H1 (cell line): Measurements from ENCODE around the gene INTS15. TPM values are rescaled to one million over a fixed set of nuclear protein-coding genes. Genes with fewer than 3 reads are reported as not detected.

Experiments
- EGR1 ChIP-seq: IDR thresholded peaks from 2 replicates; pipeline ENCODE4 v1.6.1; 2011; ENCODE audit warnings: low read depth, low read length, borderline replicate concordance
- HDAC6 ChIP-seq: IDR thresholded peaks from one replicate; pipeline ENCODE4 v1.7.1; 2012; ENCODE audit warnings: low read depth, mild to moderate bottlenecking, inconsistent platforms, low read length, moderate library complexity
- NANOG ChIP-seq: IDR thresholded peaks from 2 replicates; pipeline ENCODE4 v1.6.1; 2011; ENCODE audit warnings: low read length, low read depth, mild to moderate bottlenecking, inconsistent platforms; ENCODE audit not compliant: insufficient read depth, poor library complexity, severe bottlenecking
- NRF1 ChIP-seq: IDR thresholded peaks from 2 replicates; pipeline ENCODE4 v1.6.1; 2011; ENCODE audit warnings: mild to moderate bottlenecking, low read depth, low read length, improper control_type of control experiment
- RAD21 ChIP-seq, 2 experiments: IDR thresholded peaks in 1 of 2; conservative IDR thresholded peaks in 1 of 2; 2 replicates each; pipeline ENCODE4 v1.6.1; 2011; ENCODE audit warnings: low read depth in 2 of 2, low read length in 2 of 2, improper control_type of control experiment in 1 of 2, inconsistent platforms in 1 of 2, mild to moderate bottlenecking in 1 of 2, moderate library complexity in 1 of 2
- RFX5 ChIP-seq: IDR thresholded peaks from 2 replicates; pipeline ENCODE4 v1.6.1; 2011; ENCODE audit warnings: low read depth, low read length, improper control_type of control experiment, borderline replicate concordance
- TAF1 ChIP-seq: IDR thresholded peaks from 2 replicates; pipeline ENCODE4 v1.6.1; 2011; ENCODE audit warnings: mild to moderate bottlenecking, low read depth, low read length
- TAF7 ChIP-seq: optimal IDR thresholded peaks from 2 replicates; pipeline ENCODE3; 2011; ENCODE audit warnings: low read depth, mild to moderate bottlenecking, inconsistent platforms, low read length, moderate library complexity, borderline replicate concordance
- polyA plus RNA-seq, 7 experiments: library from polyadenylated mRNA; depleted of rRNA in 3 of 7; stranded (reverse) in 5 of 7; unstranded in 2 of 7; fragments of >200 nt in 5 of 7; fragments of 200-250 nt in 2 of 7; gene quantifications; 1 replicate in 5 of 7; 2 replicates in 1 of 7; 4 replicates in 1 of 7; pipeline versions ENCODE4 v1.2.1 to v1.2.3, GENCODE V29; 2011 to 2013; ENCODE audit warnings: missing spikeins in 2 of 7, mixed read lengths in 2 of 7
- total RNA-seq: library from RNA; stranded (reverse); fragmentation: NEBNext Ultra II Directional; extraction: Animal tissue kit (Norgen Biotek cat#: 25700); gene quantifications from 2 replicates; pipeline ENCODE4 v1.2.1, GENCODE V29; 2021

The INTS15 gene
- total and polyA plus RNA-seq, 2 of the 8 experiments (the other 6 are each of a cell fraction or from before 2014, with no cell fraction given): 23.0 to 25.7 TPM

DNA sequence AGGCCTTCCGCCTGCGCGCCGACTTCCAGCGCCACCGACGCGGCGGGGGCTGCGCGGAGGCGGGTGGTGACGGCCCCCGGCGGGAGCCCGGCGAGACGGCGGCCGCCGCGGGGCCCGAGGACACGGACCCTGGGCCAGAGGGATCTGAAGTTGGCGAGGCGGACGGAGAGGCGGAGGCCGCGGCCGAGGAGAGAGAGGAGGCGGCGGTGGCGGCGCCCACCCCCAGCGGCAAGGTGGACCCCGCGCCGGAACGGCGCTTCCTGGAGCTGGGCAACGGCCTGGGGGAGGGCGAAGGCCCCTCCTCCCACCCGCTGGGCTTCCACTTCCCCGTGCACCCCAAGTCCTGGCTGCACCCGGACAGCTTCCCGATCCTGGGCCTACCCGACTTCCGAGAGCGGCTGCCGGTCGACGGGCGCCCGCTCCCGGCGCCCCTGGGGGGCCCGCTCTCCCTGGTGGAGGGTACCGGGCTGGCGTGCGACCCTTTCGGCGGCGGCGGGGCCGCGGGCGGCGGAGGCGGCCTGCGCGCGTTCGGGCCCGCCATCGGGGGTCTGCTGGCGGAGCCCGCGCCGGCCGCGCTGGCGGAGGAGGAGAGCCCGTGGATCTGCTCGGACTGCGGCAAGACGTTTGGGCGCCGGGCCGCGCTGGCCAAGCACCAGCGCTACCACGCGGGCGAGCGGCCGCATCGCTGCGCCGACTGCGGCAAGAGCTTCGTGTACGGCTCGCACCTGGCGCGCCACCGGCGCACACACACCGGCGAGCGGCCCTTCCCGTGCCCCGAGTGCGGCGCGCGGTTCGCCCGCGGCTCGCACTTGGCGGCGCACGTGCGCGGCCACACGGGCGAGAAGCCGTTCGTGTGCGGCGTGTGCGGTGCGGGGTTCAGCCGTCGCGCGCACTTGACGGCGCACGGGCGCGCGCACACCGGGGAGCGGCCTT is 63.5 kb downstream of the INTS15 start (continued):
- TF ChIP-seq TAF1 (no peak), RFX5 (no peak), EGR1 (no peak), NRF1 (no peak), TAF7 (no peak), HDAC6 (no peak), RAD21 (IDR thresholded peaks at IDR 0.05 in 1 of 2, conservative IDR thresholded peaks at IDR 0.05 in 1 of 2; ENCODE audit: low read depth in 2 of 2, low read length in 2 of 2) (no peak), NANOG (no peak)
